ENCODE results near the gene NXPH2.

The NXPH2 gene

GRCh38 chr2:138723196-138723987, 56.8 kb downstream of the NXPH2 start:
- Mint-ChIP-seq H3K9me3 (no peaks in the 10 kb centered on the region), H3K4me3 (no peak overlapping the region), H3K4me1 (peaks cover 37% of the 10 kb centered on the region), H3K27me3 (ENCODE audit: low read depth) (peaks cover 4% of the 10 kb centered on the region), H3K27ac (peak overlapping the region in 1 of 3 experiments; percentile 18), H3K36me3 (ENCODE audit: low read depth) (no peaks in the 10 kb centered on the region)
- no peak for TF ChIP-seq CTCF (IDR thresholded peaks at IDR 0.05; ENCODE audit: unreplicated experiment in 3 of 3)

- Mint-ChIP-seq H3K9me3 (no peaks in the 10 kb centered on the region), H3K27ac (no peak overlapping the region), H3K36me3 (ENCODE audit: low read depth) (no peaks in the 10 kb centered on the region), H3K4me1 (peaks cover 37% of the 10 kb centered on the region), H3K4me3 (no peak overlapping the region), H3K27me3 (ENCODE audit: low read depth) (peaks cover 4% of the 10 kb centered on the region)
- no peak for TF ChIP-seq CTCF (IDR thresholded peaks at IDR 0.05; ENCODE audit: unreplicated experiment in 3 of 3)
Measured at GRCh38 chr2:138722316-138722715, 57.9 kb downstream of the NXPH2 start.

- H3K9me3 Mint-ChIP-seq: no peaks in the 10 kb centered on the region
- H3K4me1 Mint-ChIP-seq: peaks cover 36% of the 10 kb centered on the region
- TF ChIP-seq CTCF (IDR thresholded peaks at IDR 0.05; ENCODE audit: unreplicated experiment in 3 of 3): no peak
- H3K27ac Mint-ChIP-seq: no peak overlapping the region
- peaks cover 4% of the 10 kb centered on the region for H3K27me3 Mint-ChIP-seq (ENCODE audit: low read depth)
- H3K36me3 Mint-ChIP-seq (ENCODE audit: low read depth): no peaks in the 10 kb centered on the region
- H3K4me3 Mint-ChIP-seq: no peak overlapping the region
Measured at GRCh38 chr2:138720035-138720838, 60.0 kb downstream of the NXPH2 start.

GRCh38 chr2:138718405-138718804, 61.8 kb downstream of the NXPH2 start:
- Mint-ChIP-seq H3K27ac (no peak overlapping the region), H3K4me3 (no peak overlapping the region), H3K36me3 (ENCODE audit: low read depth) (no peaks in the 10 kb centered on the region), H3K27me3 (ENCODE audit: low read depth) (peaks cover 4% of the 10 kb centered on the region), H3K9me3 (no peaks in the 10 kb centered on the region), H3K4me1 (peaks cover 19% of the 10 kb centered on the region)
- no peak for TF ChIP-seq CTCF (IDR thresholded peaks at IDR 0.05; ENCODE audit: unreplicated experiment in 3 of 3)

- Mint-ChIP-seq H3K27me3 (ENCODE audit: low read depth) (peaks cover 16% of the 10 kb centered on the region), H3K9me3 (no peaks in the 10 kb centered on the region), H3K36me3 (ENCODE audit: low read depth) (no peaks in the 10 kb centered on the region), H3K4me1 (peaks cover 4% of the 10 kb centered on the region), H3K27ac (no peak overlapping the region), H3K4me3 (no peak overlapping the region)
- TF ChIP-seq CTCF (IDR thresholded peaks at IDR 0.05; ENCODE audit: unreplicated experiment in 3 of 3): no peak
Measured at GRCh38 chr2:138716183-138716582, 64.0 kb downstream of the NXPH2 start.

Measured in nephron (organoid).